ENCODE data around the gene NACC2. TPM values are rescaled to one million over a fixed set of nuclear protein-coding genes. Genes with fewer than 3 reads are reported as not detected.

NACC2 gene
- polyA plus RNA-seq, 1 donor (not counting 4 experiments of a cell fraction or from before 2014, with no cell fraction given), result 4.6 TPM

GRCh38 chr9:135980926-135981630, 114.0 kb downstream of the NACC2 start:
- no peaks in the 10 kb centered on the region for H3K9me3 ChIP-seq (ENCODE audit: control insufficient read depth, low read depth, low read length)
- H3K36me3 ChIP-seq (ENCODE audit: control insufficient read depth in 2 of 2, extremely low read depth in 1 of 2, insufficient read depth in 2 of 2, low read length in 2 of 2), result no peaks in the 10 kb centered on the region
- peaks cover 2% of the 10 kb centered on the region for H3K4me1 ChIP-seq (ENCODE audit: control insufficient read depth, extremely low read depth, insufficient read depth, low read length)
- TF ChIP-seq EZH2 (IDR thresholded peaks at IDR 0.05; ENCODE audit: low read length) (no peak), CTCF (optimal IDR thresholded peaks at IDR 0.05 in 1 of 3, IDR thresholded peaks at IDR 0.05 in 1 of 3, conservative IDR thresholded peaks at IDR 0.05 in 1 of 3; ENCODE audit: extremely low read depth in 1 of 3, insufficient read depth in 2 of 3, low read length in 3 of 3) (no peak)
- no peaks in the 10 kb centered on the region for H3K9me1 ChIP-seq (ENCODE audit: control insufficient read depth, extremely low read depth, insufficient read depth, low read length)
- H4K20me1 ChIP-seq (ENCODE audit: control insufficient read depth, extremely low read depth, insufficient read depth, low read length), result no peaks in the 10 kb centered on the region
- H3K4me2 ChIP-seq (ENCODE audit: control insufficient read depth, extremely low read depth, insufficient read depth, low read depth, low read length), result no peak overlapping the region
- H3K27me3 ChIP-seq (ENCODE audit: control insufficient read depth, extremely low read depth, insufficient read depth, low read length), result peaks cover 46% of the 10 kb centered on the region
- FAIRE-seq, result no peak
- H2AFZ ChIP-seq (ENCODE audit: control insufficient read depth, low read length), result no peak overlapping the region
- no peak overlapping the region for H3K4me3 ChIP-seq (ENCODE audit: control insufficient read depth in 2 of 3, extremely low read depth in 1 of 3, insufficient read depth in 2 of 3, low read depth in 1 of 3, low read length in 3 of 3)
- DNase-seq (ENCODE audit: low read depth, low spot score), result no peak
- dilution Hi-C loops (cut with MboI; ENCODE audit: extremely low pct_ligation_motif_present, low sequenced_read_pairs), result no loop called here
- H3K9ac ChIP-seq (ENCODE audit: control insufficient read depth, extremely low read depth, insufficient read depth, low read length), result no peak overlapping the region
- H3K79me2 ChIP-seq (ENCODE audit: control insufficient read depth, insufficient read depth, low read length), result no peaks in the 10 kb centered on the region
- H3K27ac ChIP-seq (ENCODE audit: control insufficient read depth, insufficient read depth, low read length), result no peak overlapping the region

- dilution Hi-C loops (cut with MboI; ENCODE audit: extremely low pct_ligation_motif_present, low sequenced_read_pairs), result no loop called here
- Histone ChIP-seq H3K27ac (ENCODE audit: control insufficient read depth, insufficient read depth, low read length) (no peak overlapping the region), H3K9me1 (ENCODE audit: control insufficient read depth, extremely low read depth, insufficient read depth, low read length) (no peaks in the 10 kb centered on the region), H3K4me1 (ENCODE audit: control insufficient read depth, extremely low read depth, insufficient read depth, low read length) (peaks cover 2% of the 10 kb centered on the region), H2AFZ (ENCODE audit: control insufficient read depth, low read length) (no peak overlapping the region), H3K36me3 (ENCODE audit: control insufficient read depth in 2 of 2, extremely low read depth in 1 of 2, insufficient read depth in 2 of 2, low read length in 2 of 2) (no peaks in the 10 kb centered on the region), H3K9me3 (ENCODE audit: control insufficient read depth, low read depth, low read length) (no peaks in the 10 kb centered on the region), H3K4me3 (ENCODE audit: control insufficient read depth in 2 of 3, extremely low read depth in 1 of 3, insufficient read depth in 2 of 3, low read depth in 1 of 3, low read length in 3 of 3) (no peak overlapping the region), H3K79me2 (ENCODE audit: control insufficient read depth, insufficient read depth, low read length) (no peaks in the 10 kb centered on the region), H3K27me3 (ENCODE audit: control insufficient read depth, extremely low read depth, insufficient read depth, low read length) (peaks cover 34% of the 10 kb centered on the region), H3K4me2 (ENCODE audit: control insufficient read depth, extremely low read depth, insufficient read depth, low read depth, low read length) (no peak overlapping the region), H3K9ac (ENCODE audit: control insufficient read depth, extremely low read depth, insufficient read depth, low read length) (no peak overlapping the region), H4K20me1 (ENCODE audit: control insufficient read depth, extremely low read depth, insufficient read depth, low read length) (no peaks in the 10 kb centered on the region)
- no peak for FAIRE-seq
- no peak for TF ChIP-seq EZH2 (IDR thresholded peaks at IDR 0.05; ENCODE audit: low read length)
- TF ChIP-seq CTCF (optimal IDR thresholded peaks at IDR 0.05 in 1 of 3, IDR thresholded peaks at IDR 0.05 in 1 of 3, conservative IDR thresholded peaks at IDR 0.05 in 1 of 3; ENCODE audit: extremely low read depth in 1 of 3, insufficient read depth in 2 of 3, low read length in 3 of 3), result no peak
- no peak for DNase-seq (ENCODE audit: low read depth, low spot score)
Measured at GRCh38 chr9:135979547-135980166, 115.4 kb downstream of the NACC2 start.
